Measurements from ENCODE around the gene PDE4D. TPM values are rescaled to one million over a fixed set of nuclear protein-coding genes. Genes with fewer than 3 reads are reported as not detected.

PDE4D gene
- total RNA-seq, 1 experiment from 2014 or later, result 11.6 TPM

DNA sequence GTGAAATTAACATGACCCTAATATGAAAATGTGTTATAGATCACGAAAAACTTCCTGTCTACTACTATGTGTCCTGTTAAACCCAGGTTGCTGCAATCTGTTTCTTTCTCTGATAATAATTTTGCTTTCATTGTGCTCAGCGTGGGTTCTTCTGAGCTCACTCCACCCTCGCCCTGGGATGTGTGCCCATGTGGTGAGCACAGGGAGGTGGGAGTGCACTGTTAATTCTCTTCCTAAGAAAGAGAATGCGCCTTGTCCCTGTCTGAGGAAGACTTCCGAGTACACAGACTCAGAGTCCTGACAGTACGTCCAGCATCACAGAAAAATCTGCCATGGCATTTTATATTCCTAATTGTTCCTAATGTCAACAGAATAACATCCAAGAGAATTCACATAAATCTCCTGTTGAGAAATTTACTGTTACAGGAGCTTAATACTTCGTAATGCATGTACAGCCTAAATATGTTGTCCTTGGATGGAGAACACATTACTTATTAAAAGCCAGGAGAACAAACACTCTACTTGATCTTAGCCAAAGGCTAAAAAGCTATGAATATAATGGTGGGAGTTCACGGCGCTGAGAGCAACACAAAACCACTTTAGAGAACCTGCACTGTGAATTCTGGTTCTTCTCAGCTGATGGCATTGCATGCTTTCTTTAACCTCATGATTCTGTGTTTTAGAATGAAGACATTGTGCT lies 102.6 kb downstream of the PDE4D start:
- peaks cover 54% of the 10 kb centered on the region for H3K4me1 Mint-ChIP-seq (ENCODE audit: low read depth, unreplicated experiment)
- intact Hi-C loops (cut with micrococcal nuclease; ENCODE audit: unreplicated experiment), result no loop called here
- peak overlapping the region; percentile 0 for H3K4me3 Mint-ChIP-seq (ENCODE audit: low read depth, unreplicated experiment)
- H3K27me3 Mint-ChIP-seq (ENCODE audit: unreplicated experiment), result no peaks in the 10 kb centered on the region
- H3K27ac Mint-ChIP-seq (ENCODE audit: unreplicated experiment), result peak overlapping the region; percentile 26
- H3K9me3 Mint-ChIP-seq (ENCODE audit: low read depth, unreplicated experiment), result no peaks in the 10 kb centered on the region
- TF ChIP-seq, protein P1, sequence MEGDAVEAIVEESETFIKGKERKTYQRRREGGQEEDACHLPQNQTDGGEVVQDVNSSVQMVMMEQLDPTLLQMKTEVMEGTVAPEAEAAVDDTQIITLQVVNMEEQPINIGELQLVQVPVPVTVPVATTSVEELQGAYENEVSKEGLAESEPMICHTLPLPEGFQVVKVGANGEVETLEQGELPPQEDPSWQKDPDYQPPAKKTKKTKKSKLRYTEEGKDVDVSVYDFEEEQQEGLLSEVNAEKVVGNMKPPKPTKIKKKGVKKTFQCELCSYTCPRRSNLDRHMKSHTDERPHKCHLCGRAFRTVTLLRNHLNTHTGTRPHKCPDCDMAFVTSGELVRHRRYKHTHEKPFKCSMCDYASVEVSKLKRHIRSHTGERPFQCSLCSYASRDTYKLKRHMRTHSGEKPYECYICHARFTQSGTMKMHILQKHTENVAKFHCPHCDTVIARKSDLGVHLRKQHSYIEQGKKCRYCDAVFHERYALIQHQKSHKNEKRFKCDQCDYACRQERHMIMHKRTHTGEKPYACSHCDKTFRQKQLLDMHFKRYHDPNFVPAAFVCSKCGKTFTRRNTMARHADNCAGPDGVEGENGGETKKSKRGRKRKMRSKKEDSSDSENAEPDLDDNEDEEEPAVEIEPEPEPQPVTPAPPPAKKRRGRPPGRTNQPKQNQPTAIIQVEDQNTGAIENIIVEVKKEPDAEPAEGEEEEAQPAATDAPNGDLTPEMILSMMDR (IDR thresholded peaks at IDR 0.05; ENCODE audit: unreplicated experiment), result no peak
- CTCF ChIA-PET, result interaction anchor here (1.2 to 1.7 kb wide), 2 partner anchors 9 to 22 kb away, joined by 3 to 4 read pairs; no protein-coding TSS in a partner anchor
- no peak for DNase-seq
- BruUV-seq (replicated peaks), result no TSS peak
- H3K36me3 Mint-ChIP-seq (ENCODE audit: insufficient read depth, unreplicated experiment), result no peaks in the 10 kb centered on the region

DNA sequence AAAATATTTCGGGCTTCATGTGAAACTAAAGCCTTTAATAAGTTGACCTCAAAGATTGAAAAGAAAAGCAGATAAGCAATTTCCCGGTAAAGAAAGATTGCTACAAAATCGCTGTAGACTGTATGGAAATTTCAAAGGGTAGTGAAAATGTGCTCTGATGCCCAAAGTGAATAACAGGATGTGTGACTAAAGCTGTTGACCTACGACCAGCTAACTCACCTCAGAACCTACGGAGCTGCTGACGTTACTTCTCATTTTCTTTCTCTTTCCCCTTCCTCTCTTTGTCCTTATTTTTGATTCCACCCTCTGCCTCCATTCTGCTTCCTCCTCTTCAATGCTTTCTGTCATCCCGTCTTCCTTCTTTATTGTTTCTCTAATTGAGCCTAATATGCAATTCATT lies 103.2 kb downstream of the PDE4D start:
- Mint-ChIP-seq H3K9me3 (ENCODE audit: low read depth, unreplicated experiment) (no peaks in the 10 kb centered on the region), H3K27me3 (ENCODE audit: unreplicated experiment) (no peaks in the 10 kb centered on the region), H3K4me3 (ENCODE audit: low read depth, unreplicated experiment) (peak overlapping the region; percentile 0), H3K27ac (ENCODE audit: unreplicated experiment) (peak overlapping the region; percentile 26), H3K4me1 (ENCODE audit: low read depth, unreplicated experiment) (peaks cover 58% of the 10 kb centered on the region), H3K36me3 (ENCODE audit: insufficient read depth, unreplicated experiment) (no peaks in the 10 kb centered on the region)
- TF ChIP-seq, protein P1 (IDR thresholded peaks at IDR 0.05; ENCODE audit: unreplicated experiment), result no peak
- DNase-seq, result no peak
- BruUV-seq (replicated peaks), result no TSS peak
- CTCF ChIA-PET, result interaction anchor here (1.2 to 1.7 kb wide), 2 partner anchors 10 to 22 kb away, joined by 3 to 4 read pairs; no protein-coding TSS in a partner anchor
- intact Hi-C loops (cut with micrococcal nuclease; ENCODE audit: unreplicated experiment), result no loop called here

DNA sequence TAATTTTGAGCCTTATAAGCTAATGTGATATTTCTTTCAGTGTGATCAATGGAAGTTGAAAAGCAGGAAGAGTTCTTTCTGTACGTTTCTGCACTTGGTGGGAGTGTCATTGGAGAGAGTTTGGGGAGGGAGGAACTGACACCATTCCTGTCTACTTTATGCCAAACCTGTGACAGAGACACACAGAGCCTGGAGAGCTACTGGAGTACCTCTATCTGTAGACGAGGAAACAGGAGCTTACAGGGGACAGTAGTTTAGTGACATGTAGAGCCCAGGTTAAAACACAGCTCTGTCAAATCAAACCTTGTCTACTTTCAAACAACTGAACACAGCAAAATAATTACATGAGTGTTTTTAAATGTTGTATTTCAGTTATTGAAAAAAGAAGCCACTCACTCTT lies 103.6 kb downstream of the PDE4D start:
- H3K4me1 Mint-ChIP-seq (ENCODE audit: low read depth, unreplicated experiment), result peaks cover 58% of the 10 kb centered on the region
- DNase-seq, result no peak
- H3K4me3 Mint-ChIP-seq (ENCODE audit: low read depth, unreplicated experiment), result no peak overlapping the region
- H3K27me3 Mint-ChIP-seq (ENCODE audit: unreplicated experiment), result no peaks in the 10 kb centered on the region
- H3K36me3 Mint-ChIP-seq (ENCODE audit: insufficient read depth, unreplicated experiment), result no peaks in the 10 kb centered on the region
- peak overlapping the region; percentile 53 for H3K27ac Mint-ChIP-seq (ENCODE audit: unreplicated experiment)
- CTCF ChIA-PET, result interaction anchor here (1.2 to 1.7 kb wide), 2 partner anchors 10 to 21 kb away, joined by 3 to 4 read pairs; no protein-coding TSS in a partner anchor
- TF ChIP-seq, protein P1 (IDR thresholded peaks at IDR 0.05; ENCODE audit: unreplicated experiment), result no peak
- intact Hi-C loops (cut with micrococcal nuclease; ENCODE audit: unreplicated experiment), result no loop called here
- H3K9me3 Mint-ChIP-seq (ENCODE audit: low read depth, unreplicated experiment), result no peaks in the 10 kb centered on the region
- no TSS peak for BruUV-seq (replicated peaks)

DNA sequence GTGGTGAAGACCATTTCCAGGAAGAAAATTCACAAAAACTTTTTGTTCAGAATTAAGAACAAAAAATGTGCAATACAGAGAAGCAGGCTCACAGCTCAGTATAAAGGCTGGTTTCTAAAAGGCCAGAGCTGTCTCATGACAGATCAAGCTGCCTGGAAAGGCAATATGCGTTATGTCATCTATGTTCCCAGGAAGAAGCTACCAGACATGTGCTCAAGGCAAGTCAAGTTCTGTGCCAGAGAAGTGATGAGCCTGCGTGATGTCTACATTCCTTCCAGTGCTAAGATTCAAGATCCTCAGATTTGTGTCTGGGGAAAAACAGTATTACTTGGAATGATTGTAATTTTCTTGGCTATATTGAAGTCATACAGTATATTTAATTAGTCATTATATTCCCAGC lies 104.3 kb downstream of the PDE4D start:
- no peaks in the 10 kb centered on the region for H3K9me3 Mint-ChIP-seq (ENCODE audit: low read depth, unreplicated experiment)
- no TSS peak for BruUV-seq (replicated peaks)
- no peak overlapping the region for H3K27ac Mint-ChIP-seq (ENCODE audit: unreplicated experiment)
- H3K27me3 Mint-ChIP-seq (ENCODE audit: unreplicated experiment), result no peaks in the 10 kb centered on the region
- H3K36me3 Mint-ChIP-seq (ENCODE audit: insufficient read depth, unreplicated experiment), result no peaks in the 10 kb centered on the region
- intact Hi-C loops (cut with micrococcal nuclease; ENCODE audit: unreplicated experiment), result no loop called here
- TF ChIP-seq, protein P1 (IDR thresholded peaks at IDR 0.05; ENCODE audit: unreplicated experiment), result no peak
- no peak overlapping the region for H3K4me3 Mint-ChIP-seq (ENCODE audit: low read depth, unreplicated experiment)
- CTCF ChIA-PET, result no interaction called here
- DNase-seq, result no peak
- H3K4me1 Mint-ChIP-seq (ENCODE audit: low read depth, unreplicated experiment), result peaks cover 58% of the 10 kb centered on the region

Data from Calu3 (cell line).